ENCODE measurements around the gene PTBP3. TPM values are rescaled to one million over a fixed set of nuclear protein-coding genes. Genes with fewer than 3 reads are reported as not detected.

PTBP3 gene
- total RNA-seq, 1 experiment from 2014 or later = 23.2 TPM

DNA sequence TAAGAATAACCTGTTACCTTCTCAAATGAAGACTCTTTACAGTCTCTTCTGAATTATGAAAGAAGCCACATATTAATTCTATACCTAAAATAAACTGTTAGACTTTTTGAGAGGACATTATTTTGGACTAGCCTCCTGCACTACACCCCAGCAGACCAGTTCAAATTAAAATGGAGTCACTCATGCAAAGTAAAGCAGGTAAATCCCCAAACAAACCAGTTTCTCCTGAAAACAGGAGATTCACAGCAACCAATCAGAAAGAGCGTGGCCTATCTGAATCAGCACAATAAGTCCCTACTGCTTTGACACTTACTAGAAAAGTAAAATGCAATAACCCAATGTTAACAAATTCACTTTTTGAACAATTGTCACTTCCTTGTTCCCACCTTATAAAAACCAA lies 58.8 kb downstream of the PTBP3 start:
- TF ChIP-seq, protein P1, sequence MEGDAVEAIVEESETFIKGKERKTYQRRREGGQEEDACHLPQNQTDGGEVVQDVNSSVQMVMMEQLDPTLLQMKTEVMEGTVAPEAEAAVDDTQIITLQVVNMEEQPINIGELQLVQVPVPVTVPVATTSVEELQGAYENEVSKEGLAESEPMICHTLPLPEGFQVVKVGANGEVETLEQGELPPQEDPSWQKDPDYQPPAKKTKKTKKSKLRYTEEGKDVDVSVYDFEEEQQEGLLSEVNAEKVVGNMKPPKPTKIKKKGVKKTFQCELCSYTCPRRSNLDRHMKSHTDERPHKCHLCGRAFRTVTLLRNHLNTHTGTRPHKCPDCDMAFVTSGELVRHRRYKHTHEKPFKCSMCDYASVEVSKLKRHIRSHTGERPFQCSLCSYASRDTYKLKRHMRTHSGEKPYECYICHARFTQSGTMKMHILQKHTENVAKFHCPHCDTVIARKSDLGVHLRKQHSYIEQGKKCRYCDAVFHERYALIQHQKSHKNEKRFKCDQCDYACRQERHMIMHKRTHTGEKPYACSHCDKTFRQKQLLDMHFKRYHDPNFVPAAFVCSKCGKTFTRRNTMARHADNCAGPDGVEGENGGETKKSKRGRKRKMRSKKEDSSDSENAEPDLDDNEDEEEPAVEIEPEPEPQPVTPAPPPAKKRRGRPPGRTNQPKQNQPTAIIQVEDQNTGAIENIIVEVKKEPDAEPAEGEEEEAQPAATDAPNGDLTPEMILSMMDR (conservative IDR thresholded peaks at IDR 0.05; ENCODE audit: low read depth, low read length) = no peak
- TF ChIP-seq EZH2phosphoT487 (IDR thresholded peaks at IDR 0.05; ENCODE audit: borderline replicate concordance, low read length) (no peak), EZH2 (IDR thresholded peaks at IDR 0.05; ENCODE audit: low read length, unreplicated experiment) (no peak)
- peaks cover 28% of the 10 kb centered on the region for H3K4me1 ChIP-seq (ENCODE audit: insufficient read depth, low read length)
- no peak overlapping the region for H3K4me3 ChIP-seq (ENCODE audit: low read length)
- no TSS peak for BruUV-seq (replicated peaks)
- no peak for ATAC-seq
- H3F3A ChIP-seq (ENCODE audit: low read length, unreplicated experiment) = peaks cover 4% of the 10 kb centered on the region
- no peaks in the 10 kb centered on the region for H4K20me1 ChIP-seq (ENCODE audit: low read length)
- no peak overlapping the region for H3K27ac ChIP-seq (ENCODE audit: low read length)
- intact Hi-C loops (cut with micrococcal nuclease) = no loop called here
- no peak for DNase-seq
- H3K9me3 ChIP-seq (ENCODE audit: low read length) = no peaks in the 10 kb centered on the region
- peaks cover 86% of the 10 kb centered on the region for H3K79me2 ChIP-seq (ENCODE audit: low read length)
- no peaks in the 10 kb centered on the region for H3K9me2 ChIP-seq (replicated peaks; ENCODE audit: low read length)
- POLR2A ChIA-PET (ENCODE audit: unreplicated experiment) = no interaction called here
- H3K36me3 ChIP-seq (ENCODE audit: low read depth, low read length) = peaks cover 3% of the 10 kb centered on the region; the same call in 1 of the 2 replicates
- CTCF ChIA-PET = no interaction called here
- no peak overlapping the region for H2AFZ ChIP-seq (ENCODE audit: low read length)
- no peaks in the 10 kb centered on the region for H3K27me3 ChIP-seq (ENCODE audit: low read length)
- no peak overlapping the region for H3K4me2 ChIP-seq (ENCODE audit: low read length)
- no peak overlapping the region for H3K9ac ChIP-seq (ENCODE audit: low read length)

DNA sequence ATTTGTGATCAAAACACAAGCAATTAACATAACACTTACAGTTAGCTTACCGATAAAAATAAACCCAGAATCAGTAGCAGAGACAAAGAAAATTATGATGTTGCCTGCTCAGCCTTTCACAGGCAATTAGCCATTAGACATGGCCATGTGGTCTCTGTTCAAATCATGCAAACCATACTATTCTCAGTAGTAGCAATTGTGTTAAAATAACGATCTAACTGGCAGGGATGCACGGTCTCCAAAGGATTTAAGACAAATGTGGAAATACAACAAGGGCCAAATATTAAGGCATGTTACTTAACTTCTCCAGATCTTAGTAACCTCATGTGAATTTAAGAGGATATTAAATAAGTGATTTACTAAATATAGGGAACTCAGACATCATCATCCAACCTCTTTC lies 59.5 kb downstream of the PTBP3 start:
- Histone ChIP-seq H3K4me3 (ENCODE audit: low read length) (no peak overlapping the region), H3K4me2 (ENCODE audit: low read length) (no peak overlapping the region), H3K27ac (ENCODE audit: low read length) (no peak overlapping the region), H3K27me3 (ENCODE audit: low read length) (no peaks in the 10 kb centered on the region), H4K20me1 (ENCODE audit: low read length) (no peaks in the 10 kb centered on the region), H2AFZ (ENCODE audit: low read length) (no peak overlapping the region), H3K36me3 (ENCODE audit: low read depth, low read length) (peaks cover 3% of the 10 kb centered on the region; the same call in 1 of the 2 replicates), H3K9ac (ENCODE audit: low read length) (no peak overlapping the region), H3K9me2 (replicated peaks; ENCODE audit: low read length) (no peaks in the 10 kb centered on the region), H3K79me2 (ENCODE audit: low read length) (peaks cover 83% of the 10 kb centered on the region), H3K9me3 (ENCODE audit: low read length) (no peaks in the 10 kb centered on the region), H3K4me1 (ENCODE audit: insufficient read depth, low read length) (peaks cover 28% of the 10 kb centered on the region), H3F3A (ENCODE audit: low read length, unreplicated experiment) (peaks cover 4% of the 10 kb centered on the region)
- CTCF ChIA-PET = no interaction called here
- no TSS peak for BruUV-seq (replicated peaks)
- no peak for TF ChIP-seq EZH2phosphoT487 (IDR thresholded peaks at IDR 0.05; ENCODE audit: borderline replicate concordance, low read length)
- no peak for TF ChIP-seq EZH2 (IDR thresholded peaks at IDR 0.05; ENCODE audit: low read length, unreplicated experiment)
- TF ChIP-seq, protein P1 (conservative IDR thresholded peaks at IDR 0.05; ENCODE audit: low read depth, low read length) = no peak
- no peak for DNase-seq
- intact Hi-C loops (cut with micrococcal nuclease) = no loop called here
- ATAC-seq = no peak
- POLR2A ChIA-PET (ENCODE audit: unreplicated experiment) = no interaction called here

DNA sequence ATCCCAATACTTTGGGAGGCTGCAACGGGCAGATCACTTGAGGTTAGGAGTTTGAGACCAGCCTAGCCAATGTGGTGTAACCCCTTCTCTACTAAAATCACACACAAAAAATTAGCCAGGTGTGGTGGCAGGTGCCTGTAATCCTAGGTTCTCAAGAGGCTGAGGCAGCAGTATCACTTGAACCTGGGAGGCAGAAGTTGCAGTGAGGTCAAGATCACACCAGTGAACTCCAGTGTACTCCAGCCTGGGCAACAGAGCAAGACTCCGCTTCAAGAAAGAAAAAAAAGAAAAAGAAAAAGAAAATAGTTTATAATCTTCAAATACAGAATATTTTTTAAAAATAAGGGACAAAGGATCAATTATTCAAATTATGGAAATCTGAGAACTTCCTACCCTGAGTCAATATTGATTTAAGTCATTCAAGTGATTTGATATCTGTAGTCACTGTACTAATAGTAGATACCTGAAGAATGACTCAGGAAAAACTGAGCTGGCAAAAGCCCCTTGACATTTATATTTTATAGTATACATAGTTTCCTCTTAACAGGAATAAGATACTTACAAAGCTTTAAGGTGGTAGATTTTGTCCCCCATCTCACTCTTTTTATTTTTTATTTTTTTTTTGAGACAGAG lies 61.8 kb downstream of the PTBP3 start:
- DNase-seq (peak; percentile 83), ATAC-seq (peak; percentile 93)
- Histone ChIP-seq H3K4me3 (ENCODE audit: low read length) (peak overlapping the region; percentile 24; the same call in 1 of the 2 replicates), H3K4me1 (ENCODE audit: insufficient read depth, low read length) (peaks cover 28% of the 10 kb centered on the region), H3F3A (ENCODE audit: low read length, unreplicated experiment) (peaks cover 4% of the 10 kb centered on the region), H3K9ac (ENCODE audit: low read length) (peak overlapping the region; percentile 44), H3K79me2 (ENCODE audit: low read length) (peaks cover 70% of the 10 kb centered on the region), H3K36me3 (ENCODE audit: low read depth, low read length) (peaks cover 15% of the 10 kb centered on the region), H3K4me2 (ENCODE audit: low read length) (peak overlapping the region; percentile 54; the same call in 1 of the 2 replicates), H3K9me3 (ENCODE audit: low read length) (no peaks in the 10 kb centered on the region), H3K9me2 (replicated peaks; ENCODE audit: low read length) (no peaks in the 10 kb centered on the region), H4K20me1 (ENCODE audit: low read length) (no peaks in the 10 kb centered on the region), H3K27ac (ENCODE audit: low read length) (peak overlapping the region; percentile 89), H3K27me3 (ENCODE audit: low read length) (no peaks in the 10 kb centered on the region), H2AFZ (ENCODE audit: low read length) (no peak overlapping the region)
- POLR2A ChIA-PET (ENCODE audit: unreplicated experiment) = interaction anchor here (0.5 to 0.7 kb wide), 3 partner anchors 41 to 62 kb away, joined by 3 to 5 read pairs (median 4); no protein-coding TSS in a partner anchor
- CTCF ChIA-PET = interaction anchor here (0.8 kb wide), 1 partner anchor 62 kb away, joined by 4 read pairs; the partner anchor contains the start of gene PTBP3
- TF ChIP-seq EZH2 (IDR thresholded peaks at IDR 0.05; ENCODE audit: low read length, unreplicated experiment) = no peak
- TF ChIP-seq EZH2phosphoT487 (IDR thresholded peaks at IDR 0.05; ENCODE audit: borderline replicate concordance, low read length) = no peak
- TF ChIP-seq, protein P1 (conservative IDR thresholded peaks at IDR 0.05; ENCODE audit: low read depth, low read length) = no peak
- no TSS peak for BruUV-seq (replicated peaks)
- intact Hi-C loops (cut with micrococcal nuclease) = no loop called here

Measured in PC-3 (cell line).